Measurements from ENCODE around the gene WDR27. TPM values are rescaled to one million over a fixed set of nuclear protein-coding genes. Genes with fewer than 3 reads are reported as not detected.

Gene WDR27
- polyA plus RNA-seq, 2 of the 4 experiments (the other 2 are of a cell fraction), result 18.9 to 36.1 TPM

DNA sequence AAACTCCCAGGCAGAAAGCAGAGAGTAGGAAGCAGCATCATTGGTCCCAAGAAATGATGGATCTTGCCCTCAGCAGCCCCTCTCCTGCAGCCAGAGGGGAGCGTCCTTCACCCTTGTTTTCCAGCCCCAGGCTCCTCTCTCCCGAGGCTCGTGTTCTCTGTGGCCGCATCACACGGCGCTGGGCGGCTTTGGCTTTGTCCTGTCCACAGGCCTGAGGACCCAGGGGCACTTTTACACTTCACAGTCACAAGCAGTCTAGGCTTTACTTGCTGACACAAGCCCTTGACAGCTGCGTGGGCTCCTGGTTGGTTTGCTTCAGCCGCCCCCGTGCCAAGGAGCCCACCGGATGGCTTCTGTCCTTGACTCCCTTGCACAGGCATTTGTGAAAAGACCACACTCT is 272.8 kb downstream of the WDR27 start:
- peaks cover 8% of the 10 kb centered on the region; the same call in 1 of the 3 replicates for H3K4me1 ChIP-seq
- no peaks in the 10 kb centered on the region; the same call in 2 of the 3 replicates for H3K9me3 ChIP-seq
- WGBS (ENCODE audit: missing lambda C conversion rate), result 88% methylated on average over 11 of the region's 11 CpGs
- TF ChIP-seq CBX8 (IDR thresholded peaks at IDR 0.05) (no peak), RCOR1 (IDR thresholded peaks at IDR 0.05; ENCODE audit: low read depth, low read length) (no peak), CHD4 (IDR thresholded peaks at IDR 0.05; ENCODE audit: borderline replicate concordance) (no peak), MAFK (IDR thresholded peaks at IDR 0.05; ENCODE audit: partially characterized antibody) (no peak), EHF (CRISPR knock-in tag; IDR thresholded peaks at IDR 0.05) (no peak), FOXS1 (CRISPR knock-in tag; IDR thresholded peaks at IDR 0.05) (no peak), HOXB13 (CRISPR knock-in tag; IDR thresholded peaks at IDR 0.05; ENCODE audit: low read depth) (no peak), MYC (IDR thresholded peaks at IDR 0.05; ENCODE audit: borderline replicate concordance, low read length) (no peak), HOXA7 (CRISPR knock-in tag; IDR thresholded peaks at IDR 0.05) (no peak), GATA3 (IDR thresholded peaks at IDR 0.05; ENCODE audit: borderline replicate concordance) (no peak)
- TF ChIP-seq, protein P1, sequence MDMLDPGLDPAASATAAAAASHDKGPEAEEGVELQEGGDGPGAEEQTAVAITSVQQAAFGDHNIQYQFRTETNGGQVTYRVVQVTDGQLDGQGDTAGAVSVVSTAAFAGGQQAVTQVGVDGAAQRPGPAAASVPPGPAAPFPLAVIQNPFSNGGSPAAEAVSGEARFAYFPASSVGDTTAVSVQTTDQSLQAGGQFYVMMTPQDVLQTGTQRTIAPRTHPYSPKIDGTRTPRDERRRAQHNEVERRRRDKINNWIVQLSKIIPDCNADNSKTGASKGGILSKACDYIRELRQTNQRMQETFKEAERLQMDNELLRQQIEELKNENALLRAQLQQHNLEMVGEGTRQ (IDR thresholded peaks at IDR 0.05), result no peak
- DNase-seq (ENCODE audit: low read depth in 1 of 2, low spot score in 1 of 2) (no peak), ATAC-seq (no peak), FAIRE-seq (no peak)
- no peak overlapping the region for H3K27ac ChIP-seq
- no peak overlapping the region for H3K4me2 ChIP-seq
- ChIA-PET POLR2A (no interaction called here), CTCF (no interaction called here)
- H3K4me3 ChIP-seq, result no peak overlapping the region

DNA sequence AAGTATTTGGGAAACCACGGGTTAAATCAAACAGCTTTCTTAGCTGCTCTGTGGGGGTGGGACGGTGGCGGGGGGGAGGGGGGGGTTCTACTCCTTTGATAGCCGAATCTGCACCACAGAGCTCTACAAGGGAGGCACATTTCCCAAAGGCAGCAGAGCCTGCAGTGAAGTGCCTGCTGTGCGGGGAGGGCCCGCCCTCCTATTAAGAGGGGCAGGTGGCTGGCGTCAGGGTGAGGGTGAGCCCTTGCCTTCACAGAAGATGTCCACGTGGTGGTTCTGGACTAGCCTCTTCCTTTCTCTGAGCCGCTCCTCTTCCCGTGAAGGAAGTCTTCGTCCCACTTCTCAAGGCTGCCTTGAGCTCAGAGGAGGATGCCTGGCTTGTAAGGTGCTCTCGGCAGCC is 273.3 kb downstream of the WDR27 start:
- no peak for TF ChIP-seq RNF2 (IDR thresholded peaks at IDR 0.05; ENCODE audit: borderline replicate concordance, low read depth)
- peak overlapping the region in 1 of 2 experiments; percentile 35; a peak in 1 of 6 replicates for H3K27ac ChIP-seq
- CTCF ChIA-PET, result no interaction called here
- 83% methylated on average over 10 of the region's 12 CpGs for WGBS (ENCODE audit: missing lambda C conversion rate)
- ATAC-seq (no peak), DNase-seq (ENCODE audit: low read depth in 1 of 2, low spot score in 1 of 2) (no peak), FAIRE-seq (no peak)
- peaks cover 8% of the 10 kb centered on the region; the same call in 1 of the 3 replicates for H3K4me1 ChIP-seq
- H3K4me3 ChIP-seq, result no peak overlapping the region
- H3K4me2 ChIP-seq, result no peak overlapping the region
- H3K9me3 ChIP-seq, result no peaks in the 10 kb centered on the region; the same call in 2 of the 3 replicates
- POLR2A ChIA-PET, result no interaction called here

DNA sequence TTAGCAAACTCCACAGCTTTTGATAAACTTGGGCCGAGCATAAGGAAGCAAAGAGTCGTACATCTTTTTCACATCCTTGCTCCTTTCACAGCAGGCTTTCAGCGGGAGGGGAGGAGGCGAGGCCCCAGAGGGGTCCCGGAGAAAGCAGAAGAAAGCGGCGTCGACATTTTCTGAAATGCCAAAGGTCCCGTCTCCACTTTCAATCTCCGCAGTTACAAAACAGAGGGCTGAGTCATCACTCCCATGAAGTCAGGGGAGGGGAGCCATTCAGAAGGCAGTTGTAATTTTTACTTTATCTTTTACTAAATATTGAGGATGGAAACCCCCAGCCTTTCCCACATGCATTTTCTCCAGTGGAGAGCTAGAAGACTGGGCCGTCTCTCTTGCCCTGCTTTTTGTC is 274.0 kb downstream of the WDR27 start:
- peak overlapping the region; percentile 38 for H3K4me2 ChIP-seq
- POLR2A ChIA-PET, result interaction anchor here (0.6 kb wide), 1 partner anchor 215 kb away, joined by 7 read pairs; no protein-coding TSS in a partner anchor

More for the DNA sequence above, 274.0 kb downstream of the WDR27 start:
- Histone ChIP-seq H3K9me3 (no peaks in the 10 kb centered on the region; the same call in 2 of the 3 replicates), H3K27ac (peak overlapping the region in 1 of 2 experiments; percentile 28; a peak in 1 of 6 replicates), H3K4me3 (no peak overlapping the region), H3K4me1 (peaks cover 8% of the 10 kb centered on the region; the same call in 1 of the 3 replicates)
- WGBS (ENCODE audit: missing lambda C conversion rate), result 41% methylated on average over 11 of the region's 11 CpGs
- CTCF ChIA-PET, result interaction anchor here (0.6 kb wide), 1 partner anchor 176 kb away, joined by 3 read pairs; no protein-coding TSS in a partner anchor
- no peak for FAIRE-seq
- no peak for DNase-seq (ENCODE audit: low read depth in 1 of 2, low spot score in 1 of 2)
- TF ChIP-seq HOXA7 (CRISPR knock-in tag; IDR thresholded peaks at IDR 0.05) (no peak), SREBF2 (IDR thresholded peaks at IDR 0.05) (no peak), RFX5 (IDR thresholded peaks at IDR 0.05) (no peak), EP300 (IDR thresholded peaks at IDR 0.05) (no peak), CBX2 (IDR thresholded peaks at IDR 0.05; ENCODE audit: borderline replicate concordance, low read depth) (no peak), ZFP36 (IDR thresholded peaks at IDR 0.05; ENCODE audit: borderline replicate concordance, partially characterized antibody) (no peak), JUN (IDR thresholded peaks at IDR 0.05) (no peak), SMC3 (IDR thresholded peaks at IDR 0.05) (no peak), RCOR1 (IDR thresholded peaks at IDR 0.05; ENCODE audit: low read depth, low read length) (no peak), FOXS1 (CRISPR knock-in tag; IDR thresholded peaks at IDR 0.05) (no peak), RARB (CRISPR knock-in tag; IDR thresholded peaks at IDR 0.05) (no peak)
- TF ChIP-seq, protein P2, sequence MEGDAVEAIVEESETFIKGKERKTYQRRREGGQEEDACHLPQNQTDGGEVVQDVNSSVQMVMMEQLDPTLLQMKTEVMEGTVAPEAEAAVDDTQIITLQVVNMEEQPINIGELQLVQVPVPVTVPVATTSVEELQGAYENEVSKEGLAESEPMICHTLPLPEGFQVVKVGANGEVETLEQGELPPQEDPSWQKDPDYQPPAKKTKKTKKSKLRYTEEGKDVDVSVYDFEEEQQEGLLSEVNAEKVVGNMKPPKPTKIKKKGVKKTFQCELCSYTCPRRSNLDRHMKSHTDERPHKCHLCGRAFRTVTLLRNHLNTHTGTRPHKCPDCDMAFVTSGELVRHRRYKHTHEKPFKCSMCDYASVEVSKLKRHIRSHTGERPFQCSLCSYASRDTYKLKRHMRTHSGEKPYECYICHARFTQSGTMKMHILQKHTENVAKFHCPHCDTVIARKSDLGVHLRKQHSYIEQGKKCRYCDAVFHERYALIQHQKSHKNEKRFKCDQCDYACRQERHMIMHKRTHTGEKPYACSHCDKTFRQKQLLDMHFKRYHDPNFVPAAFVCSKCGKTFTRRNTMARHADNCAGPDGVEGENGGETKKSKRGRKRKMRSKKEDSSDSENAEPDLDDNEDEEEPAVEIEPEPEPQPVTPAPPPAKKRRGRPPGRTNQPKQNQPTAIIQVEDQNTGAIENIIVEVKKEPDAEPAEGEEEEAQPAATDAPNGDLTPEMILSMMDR (IDR thresholded peaks at IDR 0.05), result no peak
- TF ChIP-seq, protein P3, sequence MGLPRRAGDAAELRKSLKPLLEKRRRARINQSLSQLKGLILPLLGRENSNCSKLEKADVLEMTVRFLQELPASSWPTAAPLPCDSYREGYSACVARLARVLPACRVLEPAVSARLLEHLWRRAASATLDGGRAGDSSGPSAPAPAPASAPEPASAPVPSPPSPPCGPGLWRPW (IDR thresholded peaks at IDR 0.05), result no peak
- TF ChIP-seq, protein P4, sequence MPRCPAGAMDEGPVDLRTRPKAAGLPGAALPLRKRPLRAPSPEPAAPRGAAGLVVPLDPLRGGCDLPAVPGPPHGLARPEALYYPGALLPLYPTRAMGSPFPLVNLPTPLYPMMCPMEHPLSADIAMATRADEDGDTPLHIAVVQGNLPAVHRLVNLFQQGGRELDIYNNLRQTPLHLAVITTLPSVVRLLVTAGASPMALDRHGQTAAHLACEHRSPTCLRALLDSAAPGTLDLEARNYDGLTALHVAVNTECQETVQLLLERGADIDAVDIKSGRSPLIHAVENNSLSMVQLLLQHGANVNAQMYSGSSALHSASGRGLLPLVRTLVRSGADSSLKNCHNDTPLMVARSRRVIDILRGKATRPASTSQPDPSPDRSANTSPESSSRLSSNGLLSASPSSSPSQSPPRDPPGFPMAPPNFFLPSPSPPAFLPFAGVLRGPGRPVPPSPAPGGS (IDR thresholded peaks at IDR 0.05), result no peak
- TF ChIP-seq, protein P1 (IDR thresholded peaks at IDR 0.05), result no peak
- ATAC-seq, result no peak
